Measurements from ENCODE around the gene CFAP91. TPM values are rescaled to one million over a fixed set of nuclear protein-coding genes. Genes with fewer than 3 reads are reported as not detected.

Gene CFAP91
- polyA plus RNA-seq, 2 donors, result 0.44 to 0.45 TPM

DNA sequence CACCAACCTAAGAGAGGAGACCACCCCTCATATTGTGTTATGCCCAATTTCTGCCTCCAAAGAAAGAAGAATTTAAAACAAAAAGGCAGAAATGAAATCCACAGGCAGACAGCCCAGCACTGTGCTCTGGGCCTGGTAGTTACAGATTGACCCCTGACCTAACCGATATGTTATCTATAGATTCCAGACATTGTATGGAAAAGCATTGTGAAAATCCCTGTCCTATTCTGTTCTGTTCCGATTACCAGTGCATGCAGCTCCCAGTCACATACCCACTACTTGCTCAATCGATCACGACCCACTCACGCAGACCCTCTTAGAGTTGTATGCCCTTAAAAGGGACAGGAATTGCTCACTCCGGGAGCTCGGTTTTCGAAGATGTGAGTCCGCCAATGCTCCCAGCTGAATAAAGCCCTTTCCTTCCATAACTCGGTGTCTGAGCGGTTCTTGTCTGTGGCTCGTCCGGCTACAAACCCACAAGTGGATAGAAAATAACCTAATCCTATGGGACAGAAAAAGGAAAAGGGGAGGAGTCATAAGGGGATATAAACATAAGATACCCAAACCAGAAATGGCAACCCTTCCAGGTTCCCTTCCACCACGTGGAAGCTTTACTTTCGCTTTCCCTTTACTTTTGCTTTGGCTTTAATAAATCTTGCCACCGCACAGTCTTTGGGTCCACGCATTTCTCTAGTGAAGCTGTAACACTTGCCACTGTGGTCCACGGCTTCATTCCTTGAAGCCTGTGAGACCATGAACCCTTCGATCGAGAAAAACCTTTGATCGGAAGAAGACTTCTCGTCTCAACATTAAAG is 1.7 kb upstream of the CFAP91 start:
- H3K4me1 ChIP-seq (ENCODE audit: control insufficient read depth in 2 of 2, insufficient read depth in 2 of 2, low read length in 1 of 2), result peaks cover 2 to 3% of the 10 kb centered on the region in 2 donors
- no peaks in the 10 kb centered on the region for H3K36me3 ChIP-seq (ENCODE audit: control insufficient read depth in 2 of 2, insufficient read depth in 2 of 2, low read length in 1 of 2)
- no peak overlapping the region for H3K27ac ChIP-seq (ENCODE audit: low read depth in 2 of 2, low read length in 1 of 2)
- 89 to 91% methylated on average over 22 of the region's 22 CpGs for WGBS, 2 donors
- H3K4me3 ChIP-seq (ENCODE audit: low read depth in 1 of 2, low read length in 2 of 2), result no peak overlapping the region
- H3K9me3 ChIP-seq (ENCODE audit: control insufficient read depth in 2 of 2, insufficient read depth in 1 of 2, low read depth in 1 of 2, low read length in 1 of 2), result no peaks in the 10 kb centered on the region
- H3K27me3 ChIP-seq (ENCODE audit: control insufficient read depth in 1 of 2, insufficient read depth in 2 of 2, low read length in 2 of 2), result no peaks in the 10 kb centered on the region

DNA sequence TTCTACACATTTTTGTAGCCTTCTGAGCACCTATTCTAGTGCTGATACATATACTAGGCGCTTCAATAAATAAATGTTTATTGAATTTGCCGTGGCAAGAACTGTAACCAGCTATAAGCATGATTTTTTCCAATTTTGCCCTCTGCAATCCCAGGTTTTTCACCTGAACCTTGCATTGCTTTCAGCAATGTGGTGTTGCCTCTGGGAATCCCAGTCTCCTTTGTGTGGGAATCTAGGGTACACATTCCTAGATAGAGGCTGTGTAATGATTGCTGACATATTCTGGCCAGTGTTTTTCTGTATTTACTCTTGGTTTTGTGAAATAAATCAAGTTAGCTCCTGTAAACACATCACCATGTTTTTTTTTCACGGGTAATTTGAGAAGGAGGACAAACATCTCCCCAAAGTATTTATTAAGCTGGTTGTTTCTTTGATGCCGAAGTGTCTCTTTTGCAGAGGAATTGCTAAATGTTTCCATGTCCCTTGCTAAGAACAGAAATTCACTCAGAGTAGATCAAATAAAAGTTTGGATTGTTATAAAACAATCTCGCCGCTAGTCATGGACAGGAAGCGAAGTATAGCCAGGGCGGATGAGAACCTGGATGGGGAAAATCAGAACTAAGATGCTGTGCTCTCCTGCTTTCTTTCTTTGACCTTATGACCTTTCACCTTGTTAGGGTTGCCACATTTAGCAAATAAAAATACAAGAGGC is 1.2 kb downstream of the CFAP91 start:
- 60 to 67% methylated on average over 8 of the region's 8 CpGs for WGBS, 2 donors
- Histone ChIP-seq H3K9me3 (ENCODE audit: control insufficient read depth in 2 of 2, insufficient read depth in 1 of 2, low read depth in 1 of 2, low read length in 1 of 2) (no peaks in the 10 kb centered on the region), H3K27ac (ENCODE audit: low read depth in 2 of 2, low read length in 1 of 2) (no peak overlapping the region), H3K36me3 (ENCODE audit: control insufficient read depth in 2 of 2, insufficient read depth in 2 of 2, low read length in 1 of 2) (no peaks in the 10 kb centered on the region), H3K4me1 (ENCODE audit: control insufficient read depth in 2 of 2, insufficient read depth in 2 of 2, low read length in 1 of 2) (peaks cover 2 to 3% of the 10 kb centered on the region in 2 donors), H3K4me3 (ENCODE audit: low read depth in 1 of 2, low read length in 2 of 2) (no peak overlapping the region), H3K27me3 (ENCODE audit: control insufficient read depth in 1 of 2, insufficient read depth in 2 of 2, low read length in 2 of 2) (no peaks in the 10 kb centered on the region)

DNA sequence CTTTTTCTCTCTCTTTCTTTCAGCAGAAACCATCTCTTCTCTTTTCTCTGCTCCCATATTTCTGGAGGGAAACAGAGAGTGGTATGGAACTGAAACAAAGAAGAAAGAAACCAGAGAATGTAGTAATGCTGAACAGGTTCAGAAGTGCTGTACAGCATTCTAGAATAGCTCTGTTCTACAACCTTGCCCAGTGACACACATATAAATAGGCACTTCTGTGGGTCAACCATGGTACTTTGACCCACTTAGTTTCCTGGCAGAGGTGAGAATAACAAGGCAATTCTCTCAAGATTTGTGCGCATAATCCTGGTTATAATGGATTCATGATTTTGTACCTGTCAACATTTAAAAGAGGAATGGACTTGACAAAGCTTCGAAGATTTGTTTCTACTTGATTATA is 12.3 kb downstream of the CFAP91 start:
- WGBS, 2 donors, result 95 to 96% methylated on average over 2 of the region's 2 CpGs
- Histone ChIP-seq H3K4me1 (ENCODE audit: control insufficient read depth in 2 of 2, insufficient read depth in 2 of 2, low read length in 1 of 2) (no peaks in the 10 kb centered on the region), H3K36me3 (ENCODE audit: control insufficient read depth in 2 of 2, insufficient read depth in 2 of 2, low read length in 1 of 2) (no peaks in the 10 kb centered on the region), H3K27ac (ENCODE audit: low read depth in 2 of 2, low read length in 1 of 2) (no peak overlapping the region), H3K4me3 (ENCODE audit: low read depth in 1 of 2, low read length in 2 of 2) (no peak overlapping the region), H3K9me3 (ENCODE audit: control insufficient read depth in 2 of 2, insufficient read depth in 1 of 2, low read depth in 1 of 2, low read length in 1 of 2) (peaks cover 0 to 3% of the 10 kb centered on the region in 2 donors), H3K27me3 (ENCODE audit: control insufficient read depth in 1 of 2, insufficient read depth in 2 of 2, low read length in 2 of 2) (no peaks in the 10 kb centered on the region)

DNA sequence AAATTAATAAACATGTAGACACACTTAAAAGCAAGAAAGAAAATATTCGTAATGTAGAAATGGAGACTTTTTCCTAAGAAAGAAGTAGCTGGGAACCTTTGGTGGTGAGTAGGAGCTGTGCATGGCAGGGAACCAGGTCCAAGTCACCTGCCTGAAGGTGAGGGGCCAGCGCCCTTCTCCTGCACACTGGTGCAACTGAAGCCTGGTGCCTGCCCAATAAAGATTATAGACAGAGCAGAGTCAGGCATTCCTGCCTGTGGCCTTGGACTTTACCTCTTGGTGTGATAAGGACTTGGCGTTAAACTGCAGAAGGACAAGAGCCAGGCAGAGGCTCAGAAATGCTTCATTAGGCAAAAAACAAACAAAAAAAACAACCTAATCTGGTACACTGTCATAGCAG is 14.2 kb downstream of the CFAP91 start:
- Histone ChIP-seq H3K4me1 (ENCODE audit: control insufficient read depth in 2 of 2, insufficient read depth in 2 of 2, low read length in 1 of 2) (no peaks in the 10 kb centered on the region), H3K27ac (ENCODE audit: low read depth in 2 of 2, low read length in 1 of 2) (no peak overlapping the region), H3K36me3 (ENCODE audit: control insufficient read depth in 2 of 2, insufficient read depth in 2 of 2, low read length in 1 of 2) (no peaks in the 10 kb centered on the region), H3K27me3 (ENCODE audit: control insufficient read depth in 1 of 2, insufficient read depth in 2 of 2, low read length in 2 of 2) (no peaks in the 10 kb centered on the region), H3K9me3 (ENCODE audit: control insufficient read depth in 2 of 2, insufficient read depth in 1 of 2, low read depth in 1 of 2, low read length in 1 of 2) (no peaks in the 10 kb centered on the region), H3K4me3 (ENCODE audit: low read depth in 1 of 2, low read length in 2 of 2) (no peak overlapping the region)
- WGBS, 2 donors, result 65 to 94% methylated on average over 3 of the region's 3 CpGs

DNA sequence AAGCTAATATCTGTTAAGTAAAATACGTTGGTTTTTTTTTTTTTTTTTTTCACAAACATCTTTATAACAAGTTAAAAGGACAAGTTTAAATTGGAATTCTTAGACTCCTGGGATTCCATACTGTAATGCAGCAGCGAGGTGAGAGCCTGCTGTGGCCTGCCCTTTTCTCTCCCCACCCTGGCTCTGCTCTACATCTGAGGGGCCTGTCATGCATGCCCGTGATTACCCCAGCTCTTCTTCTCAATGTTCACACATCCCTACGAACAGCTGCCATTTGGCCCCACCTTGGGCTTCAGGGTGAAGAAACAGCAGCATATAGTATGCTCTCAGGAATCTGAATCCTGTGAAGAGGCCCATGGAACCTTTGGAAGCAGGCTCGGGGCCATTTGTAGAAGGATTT is 14.7 kb downstream of the CFAP91 start:
- no peak overlapping the region for H3K27ac ChIP-seq (ENCODE audit: low read depth in 2 of 2, low read length in 1 of 2)

DNA sequence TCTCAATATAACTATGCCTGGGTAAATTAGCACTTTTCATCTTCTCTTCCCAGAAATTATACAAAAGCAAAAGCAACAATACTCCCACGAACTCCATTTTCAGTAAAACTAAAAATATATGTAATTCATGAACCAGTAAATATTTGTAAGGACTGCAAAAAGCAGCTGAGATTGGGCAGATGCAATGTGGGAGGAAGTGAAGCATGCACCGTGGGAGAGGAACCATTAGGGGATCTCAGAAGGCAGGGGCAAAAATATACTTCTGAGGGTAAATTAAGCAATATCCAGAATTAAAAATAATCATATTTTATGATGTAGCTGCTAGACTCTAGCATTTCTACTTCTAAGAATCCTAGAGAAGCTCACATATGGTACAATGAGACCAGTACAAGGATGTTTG is 20.2 kb downstream of the CFAP91 start:
- Histone ChIP-seq H3K27ac (ENCODE audit: low read depth in 2 of 2, low read length in 1 of 2) (no peak overlapping the region), H3K4me3 (ENCODE audit: low read depth in 1 of 2, low read length in 2 of 2) (no peak overlapping the region), H3K9me3 (ENCODE audit: control insufficient read depth in 2 of 2, insufficient read depth in 1 of 2, low read depth in 1 of 2, low read length in 1 of 2) (no peaks in the 10 kb centered on the region), H3K27me3 (ENCODE audit: control insufficient read depth in 1 of 2, insufficient read depth in 2 of 2, low read length in 2 of 2) (no peaks in the 10 kb centered on the region), H3K4me1 (ENCODE audit: control insufficient read depth in 2 of 2, insufficient read depth in 2 of 2, low read length in 1 of 2) (no peaks in the 10 kb centered on the region), H3K36me3 (ENCODE audit: control insufficient read depth in 2 of 2, insufficient read depth in 2 of 2, low read length in 1 of 2) (no peaks in the 10 kb centered on the region)
- 53 to 61% methylated on average over 2 of the region's 2 CpGs for WGBS, 2 donors

More for the DNA sequence above, 14.7 kb downstream of the CFAP91 start:
- Histone ChIP-seq H3K27me3 (ENCODE audit: control insufficient read depth in 1 of 2, insufficient read depth in 2 of 2, low read length in 2 of 2) (no peaks in the 10 kb centered on the region), H3K36me3 (ENCODE audit: control insufficient read depth in 2 of 2, insufficient read depth in 2 of 2, low read length in 1 of 2) (no peaks in the 10 kb centered on the region), H3K9me3 (ENCODE audit: control insufficient read depth in 2 of 2, insufficient read depth in 1 of 2, low read depth in 1 of 2, low read length in 1 of 2) (no peaks in the 10 kb centered on the region), H3K4me1 (ENCODE audit: control insufficient read depth in 2 of 2, insufficient read depth in 2 of 2, low read length in 1 of 2) (no peaks in the 10 kb centered on the region), H3K4me3 (ENCODE audit: low read depth in 1 of 2, low read length in 2 of 2) (no peak overlapping the region)
- WGBS, 2 donors, result 76 to 81% methylated on average over 5 of the region's 5 CpGs

DNA sequence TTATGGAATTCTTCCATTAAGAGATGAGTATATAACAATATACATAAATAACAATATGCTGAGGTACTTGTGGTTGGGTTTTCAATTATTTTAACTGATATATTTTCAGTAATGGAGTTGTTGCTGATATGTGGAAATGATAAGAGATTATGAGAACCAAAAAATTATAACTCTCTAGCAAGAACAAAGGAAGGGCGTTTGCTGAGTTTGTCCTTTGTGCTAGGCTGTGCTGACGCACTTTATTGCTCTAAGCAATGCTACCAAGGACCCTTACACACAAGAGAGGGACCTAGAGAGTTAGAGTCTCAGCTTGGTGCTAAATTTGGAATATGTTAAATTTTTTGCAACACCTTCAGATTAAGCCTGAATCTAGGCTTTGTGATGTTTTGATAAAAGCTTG is 24.1 kb downstream of the CFAP91 start:
- H3K9me3 ChIP-seq (ENCODE audit: control insufficient read depth in 2 of 2, insufficient read depth in 1 of 2, low read depth in 1 of 2, low read length in 1 of 2), result no peaks in the 10 kb centered on the region
- no peaks in the 10 kb centered on the region for H3K27me3 ChIP-seq (ENCODE audit: control insufficient read depth in 1 of 2, insufficient read depth in 2 of 2, low read length in 2 of 2)
- 85 to 86% methylated on average over 2 of the region's 2 CpGs for WGBS, 2 donors
- no peaks in the 10 kb centered on the region for H3K36me3 ChIP-seq (ENCODE audit: control insufficient read depth in 2 of 2, insufficient read depth in 2 of 2, low read length in 1 of 2)
- no peaks in the 10 kb centered on the region for H3K4me1 ChIP-seq (ENCODE audit: control insufficient read depth in 2 of 2, insufficient read depth in 2 of 2, low read length in 1 of 2)
- H3K27ac ChIP-seq (ENCODE audit: low read depth in 2 of 2, low read length in 1 of 2), result no peak overlapping the region
- no peak overlapping the region for H3K4me3 ChIP-seq (ENCODE audit: low read depth in 1 of 2, low read length in 2 of 2)

DNA sequence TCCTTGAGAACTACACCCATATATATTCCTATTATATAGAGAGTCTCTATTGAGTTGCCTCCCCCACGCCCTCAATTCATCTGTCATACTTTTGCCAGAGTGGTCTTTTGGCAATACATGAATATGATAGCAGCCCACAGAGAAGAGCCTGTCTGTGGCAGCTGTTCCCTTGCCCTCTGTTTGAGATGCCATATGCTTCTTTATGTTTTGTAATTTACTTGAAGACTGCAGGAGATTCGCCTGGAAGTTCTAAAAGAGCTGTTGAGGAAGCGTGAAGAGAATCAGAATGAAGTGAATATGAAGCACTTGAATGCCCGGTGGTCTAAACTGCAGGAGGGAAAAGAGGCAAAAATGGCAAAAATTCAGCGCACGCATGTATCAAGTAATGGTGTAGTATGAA is 27.2 kb downstream of the CFAP91 start:
- no peak overlapping the region for H3K27ac ChIP-seq (ENCODE audit: low read depth in 2 of 2, low read length in 1 of 2)
- 91 to 95% methylated on average over 6 of the region's 6 CpGs for WGBS, 2 donors
- H3K4me3 ChIP-seq (ENCODE audit: low read depth in 1 of 2, low read length in 2 of 2), result no peak overlapping the region
- no peaks in the 10 kb centered on the region for H3K36me3 ChIP-seq (ENCODE audit: control insufficient read depth in 2 of 2, insufficient read depth in 2 of 2, low read length in 1 of 2)
- H3K27me3 ChIP-seq (ENCODE audit: control insufficient read depth in 1 of 2, insufficient read depth in 2 of 2, low read length in 2 of 2), result no peaks in the 10 kb centered on the region
- no peaks in the 10 kb centered on the region for H3K4me1 ChIP-seq (ENCODE audit: control insufficient read depth in 2 of 2, insufficient read depth in 2 of 2, low read length in 1 of 2)
- H3K9me3 ChIP-seq (ENCODE audit: control insufficient read depth in 2 of 2, insufficient read depth in 1 of 2, low read depth in 1 of 2, low read length in 1 of 2), result no peaks in the 10 kb centered on the region

DNA sequence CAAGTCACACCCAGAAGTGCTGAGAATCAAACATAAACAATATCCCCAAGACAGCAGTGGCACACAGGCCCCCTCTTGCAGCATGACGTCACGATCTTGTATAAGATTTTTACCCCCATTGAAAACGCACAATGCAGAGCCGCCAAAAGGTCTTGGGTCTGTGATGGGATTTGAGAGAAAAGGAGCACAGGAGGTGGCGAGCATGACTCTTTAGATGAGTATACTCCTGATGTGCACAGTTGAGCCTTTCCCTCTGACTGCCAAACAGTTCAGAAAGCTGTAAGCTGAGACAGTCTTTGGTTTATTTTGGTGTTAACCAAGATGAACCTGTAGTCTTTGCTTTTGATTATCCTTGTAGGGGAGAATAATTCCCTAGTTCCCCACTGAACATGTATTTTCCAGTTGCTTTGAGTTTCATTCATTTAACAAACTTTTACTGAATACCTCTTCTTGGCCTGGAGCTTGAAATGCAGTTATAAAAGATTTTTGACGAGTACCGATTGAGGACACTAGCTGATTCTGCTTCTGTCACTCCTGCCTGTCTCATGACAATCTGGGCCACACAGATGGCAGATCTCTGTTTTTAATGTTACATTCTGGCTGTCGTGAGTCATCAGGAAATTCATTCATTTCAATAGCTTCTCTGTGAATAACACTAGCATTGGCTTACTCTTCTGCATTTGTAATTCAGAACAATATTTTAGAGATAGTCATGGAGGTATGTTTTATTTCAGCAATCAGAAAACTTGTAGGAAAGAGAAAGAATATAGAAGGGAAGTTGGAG is 28.9 kb downstream of the CFAP91 start:
- whole genome bisulfite sequencing, 2 donors, result 82% methylated on average over 8 of the region's 8 CpGs
- H3K4me1 ChIP-seq (ENCODE audit: control insufficient read depth in 2 of 2, insufficient read depth in 2 of 2, low read length in 1 of 2), result no peaks in the 10 kb centered on the region
- H3K27me3 ChIP-seq (ENCODE audit: control insufficient read depth in 1 of 2, insufficient read depth in 2 of 2, low read length in 2 of 2), result no peaks in the 10 kb centered on the region
- no peaks in the 10 kb centered on the region for H3K9me3 ChIP-seq (ENCODE audit: control insufficient read depth in 2 of 2, insufficient read depth in 1 of 2, low read depth in 1 of 2, low read length in 1 of 2)
- H3K4me3 ChIP-seq (ENCODE audit: low read depth in 1 of 2, low read length in 2 of 2), result no peak overlapping the region
- no peaks in the 10 kb centered on the region for H3K36me3 ChIP-seq (ENCODE audit: control insufficient read depth in 2 of 2, insufficient read depth in 2 of 2, low read length in 1 of 2)
- H3K27ac ChIP-seq (ENCODE audit: low read depth in 2 of 2, low read length in 1 of 2), result no peak overlapping the region
